Stimulated activated CD4-positive, alpha-beta T cell treated with anti-CD3 and anti-CD28 coated beads, Interleukin-2, amount 100 ng/mL, for 24 hours (primary cell): Measurements from ENCODE around the gene ZNF880.
A peak's percentile ranks its signal among the peaks of the same experiment; 100 is the strongest.
"Not testable (repeated sequence)": the region's sequence is repeated elsewhere in the genome, so short reads cannot be mapped to it uniquely, and the experiment has no call there.

Source experiments
- DNase-seq, 2 donors: peaks; one replicate each; pipeline ENCODE4 v3.0.0-alpha.2; 2020

Gene ZNF880

DNA sequence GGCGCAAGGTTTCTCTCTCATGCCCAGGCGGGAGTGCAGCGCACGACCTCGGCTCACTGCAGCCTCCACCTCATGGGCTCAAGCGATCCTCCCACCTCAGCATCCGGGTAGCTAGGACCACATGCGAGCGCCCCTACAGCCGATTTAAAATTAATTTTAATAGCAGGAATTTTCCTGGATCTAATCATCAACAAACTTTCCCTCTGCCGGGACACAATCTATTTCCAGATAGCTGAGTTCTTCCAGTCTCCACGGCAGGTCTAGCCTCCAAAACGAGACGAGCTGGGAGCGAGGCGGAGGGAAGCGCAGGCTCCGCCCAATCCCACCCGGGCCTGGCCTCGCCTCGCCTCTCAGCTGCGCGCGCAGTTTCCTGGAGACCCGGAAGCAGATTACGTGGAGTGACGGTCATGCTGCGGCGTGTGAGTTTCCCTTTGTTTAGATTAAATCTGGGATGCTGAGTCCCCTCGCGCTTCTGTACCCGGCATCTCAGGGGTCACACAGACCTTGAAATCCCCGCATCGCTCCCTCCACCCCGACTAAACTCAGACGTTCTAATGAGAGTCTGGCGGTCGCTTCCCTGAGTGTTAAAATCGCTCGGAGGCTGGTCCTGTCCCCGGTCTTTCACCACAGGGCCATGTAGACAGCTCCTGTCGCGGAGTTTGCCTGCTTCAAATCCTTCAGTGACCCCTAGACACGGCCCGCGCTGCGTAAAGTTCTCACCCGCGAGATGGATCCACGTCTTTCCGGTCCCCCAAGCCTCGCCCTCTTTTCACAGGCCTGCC, at the start of gene ZNF880:
Gene ZNF880 (plus strand): TSS at position 365 of the 782 bp plus-strand sequence. CDS start 43 bp downstream, at position 408.
- peak; percentile 93 to 95 for DNase-seq

DNA sequence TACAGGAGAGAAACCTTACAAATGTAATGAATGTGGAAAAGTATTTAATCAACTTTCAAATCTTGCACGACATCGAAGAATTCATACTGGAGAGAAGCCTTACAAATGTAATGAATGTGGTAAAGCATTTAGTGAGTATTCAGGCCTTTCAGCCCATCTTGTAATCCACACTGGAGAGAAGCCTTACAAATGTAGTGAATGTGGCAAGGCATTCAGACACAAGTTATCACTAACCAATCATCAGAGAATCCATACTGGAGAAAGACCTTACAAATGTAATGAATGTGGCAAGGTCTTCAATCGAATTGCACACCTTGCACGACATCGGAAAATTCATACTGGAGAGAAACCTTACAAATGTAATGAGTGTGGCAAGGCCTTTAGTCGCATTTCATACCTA, 47.3 kb upstream of the ZNF880 start:
- no peak for DNase-seq

DNA sequence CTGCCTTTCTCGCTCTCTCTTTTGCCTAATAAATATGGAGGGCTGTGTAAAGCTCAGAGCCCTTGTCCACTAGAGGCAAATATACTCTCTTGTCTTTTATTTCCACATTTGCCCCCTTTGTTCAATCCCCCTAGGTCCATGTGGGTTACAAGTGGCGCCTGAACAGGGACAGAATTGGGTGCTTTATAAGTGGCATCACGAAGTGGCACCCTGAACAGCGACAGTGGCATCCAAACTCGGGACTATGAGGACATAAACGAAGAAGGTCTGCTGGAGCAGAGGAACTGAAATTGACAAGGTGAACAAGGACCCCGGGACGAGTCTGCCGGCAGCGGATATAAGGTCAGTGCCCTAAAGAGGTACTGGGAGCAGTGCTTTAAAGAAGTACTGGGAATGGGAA, 38.0 kb upstream of the ZNF880 start:
- DNase-seq, result no peak

DNA sequence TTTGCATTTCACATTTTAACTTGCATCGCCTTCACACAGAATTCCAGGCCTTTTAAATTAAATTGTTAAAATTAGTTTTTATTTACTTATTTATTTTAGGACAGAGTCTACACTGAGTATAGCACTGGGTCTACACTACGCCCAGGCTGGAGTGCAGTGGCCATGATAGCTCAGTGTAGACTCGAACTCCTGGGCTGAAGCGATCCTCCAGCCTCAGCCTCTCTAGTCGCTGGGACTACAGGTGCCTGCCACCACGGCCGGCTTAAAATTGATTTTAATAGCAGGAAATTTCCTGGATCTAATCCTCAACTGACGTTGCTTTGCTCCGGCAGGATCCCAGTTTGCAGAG, 34.0 kb upstream of the ZNF880 start:
- DNase-seq, result no peak

DNA sequence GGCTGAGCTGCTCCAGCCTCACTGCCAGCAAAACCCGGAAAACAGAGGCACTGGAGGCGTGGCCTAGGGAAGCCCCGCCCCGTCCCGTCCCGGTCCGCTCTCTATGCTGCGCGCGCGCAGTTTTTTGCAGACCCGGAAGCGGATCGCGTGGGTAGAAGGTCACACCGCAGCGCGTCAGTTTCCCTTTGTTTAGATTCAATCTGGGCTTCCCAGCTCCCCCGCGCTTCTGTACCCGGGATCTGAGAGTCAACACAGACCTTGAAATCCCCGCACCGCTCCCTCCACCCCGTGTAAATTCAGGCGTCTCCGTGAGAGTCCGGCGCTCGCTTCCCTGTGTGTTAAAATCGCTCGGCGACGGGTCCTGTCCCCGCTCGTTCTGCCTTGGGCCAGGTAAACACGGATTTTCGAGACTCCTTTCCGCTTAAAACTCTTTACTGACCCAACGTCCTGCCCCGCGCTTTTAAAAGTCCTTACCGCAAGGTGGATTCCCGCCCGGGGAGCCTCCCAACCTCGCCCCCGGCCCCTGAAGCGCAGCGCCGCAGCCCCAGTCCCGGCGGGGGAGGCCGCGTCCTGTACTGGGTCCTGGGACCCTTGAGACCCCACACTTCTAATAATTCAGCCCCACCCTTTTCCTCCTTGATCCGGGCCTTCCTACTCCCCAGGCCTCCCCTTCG, 33.5 kb upstream of the ZNF880 start, which contains the start of gene ZNF610:
Gene ZNF610 (plus strand): TSS at position 127 of the 674 bp plus-strand sequence. CDS start 12,930 bp downstream, outside the sequence.
- peak; percentile 89 for DNase-seq

DNA sequence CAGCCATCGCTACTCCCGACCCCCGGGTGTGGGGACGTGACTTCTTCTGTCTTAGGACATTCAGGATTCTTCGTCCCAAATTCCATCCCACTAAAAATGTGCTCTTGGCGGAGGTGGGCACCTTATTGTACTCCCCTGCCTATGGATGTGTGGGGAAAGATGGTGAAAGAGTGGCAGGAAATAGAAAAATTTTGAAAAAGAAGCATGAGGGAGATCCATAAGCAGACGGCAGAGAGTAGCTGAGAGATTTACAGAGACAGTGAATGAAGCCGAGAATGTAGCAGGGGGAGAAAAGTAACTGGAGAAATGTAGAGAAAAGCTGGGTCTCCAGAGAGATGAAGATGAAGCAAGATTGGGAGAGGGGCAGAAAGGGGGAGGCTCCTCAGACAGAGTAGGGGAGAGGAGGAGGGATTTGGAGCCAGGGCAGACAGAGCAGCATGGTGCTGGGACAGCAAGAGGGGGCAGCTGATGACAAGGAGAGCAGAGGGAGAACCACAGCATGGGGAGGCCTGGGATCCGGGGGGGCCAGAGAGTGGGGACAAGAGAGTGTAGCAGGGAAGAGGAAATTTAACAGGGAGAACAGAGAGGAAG, 32.8 kb upstream of the ZNF880 start:
- DNase-seq, result no peak

DNA sequence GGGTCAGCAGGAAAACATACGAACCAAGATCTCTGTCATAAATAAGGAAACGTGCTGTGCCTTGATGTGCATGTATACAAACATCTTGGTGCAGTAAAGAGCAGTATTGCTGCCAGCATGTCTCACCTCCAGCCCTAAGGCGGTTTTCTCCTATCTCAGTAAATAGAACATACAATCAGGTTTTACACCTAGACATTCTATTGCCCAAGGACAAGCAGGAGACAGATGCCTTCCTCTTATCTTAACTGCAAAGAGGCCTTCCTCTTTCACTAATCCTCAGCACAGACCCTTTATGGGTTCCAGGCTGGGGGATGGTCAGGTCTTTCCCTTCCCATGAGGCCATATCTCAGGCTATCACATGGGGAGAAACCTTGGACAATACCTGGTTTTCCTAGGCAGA, 30.7 kb upstream of the ZNF880 start:
- not testable (repeated sequence) for DNase-seq

DNA sequence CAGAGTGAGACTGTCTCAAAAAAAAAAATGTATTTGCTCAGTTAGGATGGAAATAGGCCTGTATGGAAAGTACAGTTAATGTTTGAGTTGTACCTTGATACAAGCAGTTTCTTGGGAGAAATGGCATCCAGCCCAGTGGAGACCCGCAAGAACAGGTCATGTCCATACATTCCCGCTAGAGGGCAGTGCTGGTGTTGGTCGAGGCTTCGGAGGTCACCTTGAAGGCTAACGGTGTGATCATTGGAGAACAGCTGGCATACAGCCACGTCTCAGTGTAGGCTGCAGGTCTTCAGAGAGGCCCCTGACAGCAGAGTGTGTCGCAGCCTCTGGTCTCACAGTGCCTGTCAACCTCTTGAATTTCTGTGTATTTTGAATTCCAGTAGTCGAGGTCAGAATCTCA, 26.2 kb upstream of the ZNF880 start:
- DNase-seq, result peak; percentile 47

DNA sequence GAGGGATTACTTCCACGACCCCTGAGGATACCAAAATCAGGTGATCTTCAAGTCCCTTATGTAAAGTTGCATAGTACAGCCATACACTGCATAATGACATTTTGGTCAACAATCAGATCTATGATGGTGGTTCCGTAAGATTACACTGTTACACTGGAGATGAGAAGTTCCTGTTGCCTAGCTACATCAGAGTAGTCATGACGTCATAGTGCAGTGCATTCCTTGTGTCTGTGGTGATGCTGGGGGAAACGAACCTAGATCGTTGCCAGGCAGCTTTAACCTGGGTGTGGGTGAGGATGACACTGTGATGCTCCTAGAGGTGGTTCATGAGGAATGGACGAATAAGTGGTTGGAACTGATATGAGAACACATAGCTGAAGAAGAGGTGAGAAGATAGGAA, 24.6 kb upstream of the ZNF880 start:
- DNase-seq, result no peak

DNA sequence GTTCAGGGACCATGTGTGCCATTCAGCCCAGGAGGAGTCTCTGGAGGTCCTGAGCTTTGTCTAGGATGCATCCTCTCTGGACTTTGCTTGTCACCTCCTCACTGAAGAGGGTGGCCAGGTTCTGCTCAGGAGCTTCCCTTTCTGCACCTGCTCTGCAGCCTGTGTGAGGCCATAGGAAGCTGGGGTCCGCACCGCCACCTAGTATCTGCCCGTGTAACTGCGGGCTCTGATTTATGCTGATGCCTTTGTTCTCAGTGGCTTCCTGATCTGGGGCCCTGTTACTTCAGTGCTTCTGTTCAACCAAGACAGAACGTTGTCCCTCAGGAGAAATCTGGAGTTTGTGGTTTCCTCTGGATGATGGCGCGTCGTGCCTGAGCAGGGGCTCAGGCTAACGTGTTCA, 18.2 kb upstream of the ZNF880 start:
- DNase-seq, result no peak

DNA sequence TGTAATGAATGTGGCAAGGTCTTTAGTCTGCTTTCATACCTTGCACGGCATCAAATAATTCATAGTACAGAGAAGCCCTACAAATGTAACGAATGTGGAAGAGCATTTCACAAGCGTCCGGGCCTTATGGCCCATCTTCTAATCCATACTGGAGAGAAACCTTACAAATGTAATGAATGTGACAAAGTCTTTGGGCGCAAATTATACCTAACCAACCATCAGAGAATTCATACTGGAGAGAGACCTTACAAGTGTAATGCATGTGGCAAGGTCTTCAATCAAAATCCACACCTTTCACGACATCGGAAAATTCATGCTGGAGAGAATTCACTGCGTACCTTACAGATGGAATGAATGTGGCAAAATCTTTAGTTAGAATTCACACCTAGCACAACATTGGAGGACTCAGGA, 3.3 kb upstream of the ZNF880 start:
- DNase-seq, result no peak

DNA sequence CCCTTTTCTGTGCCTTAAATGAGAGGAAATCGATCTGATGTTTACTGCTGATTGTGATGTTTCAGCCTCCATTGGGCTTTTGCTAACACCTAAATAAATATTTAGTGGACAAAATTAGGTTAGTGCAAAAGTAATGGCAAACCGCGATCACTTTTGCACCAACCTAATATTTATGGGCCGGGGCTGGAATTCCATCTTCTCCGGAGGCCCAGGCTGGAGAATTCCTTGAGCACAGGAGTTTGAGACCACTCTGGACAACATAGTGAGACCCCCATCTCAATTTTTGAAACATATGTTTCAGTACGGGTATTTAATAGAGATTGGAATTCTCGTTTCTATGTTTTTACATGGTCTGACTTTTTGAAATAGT, 603 bp downstream of the ZNF880 start:
- no peak for DNase-seq

DNA sequence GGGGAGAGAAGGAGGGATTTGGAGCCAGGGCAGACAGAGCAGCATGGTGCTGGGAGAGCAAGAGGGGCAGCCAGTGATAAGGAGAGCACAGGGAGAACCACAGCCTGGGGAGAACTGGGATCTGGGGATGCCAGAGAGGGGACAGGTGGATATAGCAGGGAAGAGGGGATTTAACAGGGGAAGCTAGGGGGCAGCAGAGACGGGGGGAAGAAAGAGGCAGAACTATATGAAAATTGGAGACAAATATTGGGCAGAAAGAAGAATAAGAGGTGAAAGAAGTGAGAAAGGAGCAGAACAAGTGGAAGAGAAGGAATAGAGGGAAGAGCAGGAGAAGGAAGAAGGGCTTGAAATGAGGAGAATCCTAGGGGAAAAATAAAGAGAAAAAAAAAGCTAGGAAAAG, 21.4 kb downstream of the ZNF880 start:
- DNase-seq, result no peak

DNA sequence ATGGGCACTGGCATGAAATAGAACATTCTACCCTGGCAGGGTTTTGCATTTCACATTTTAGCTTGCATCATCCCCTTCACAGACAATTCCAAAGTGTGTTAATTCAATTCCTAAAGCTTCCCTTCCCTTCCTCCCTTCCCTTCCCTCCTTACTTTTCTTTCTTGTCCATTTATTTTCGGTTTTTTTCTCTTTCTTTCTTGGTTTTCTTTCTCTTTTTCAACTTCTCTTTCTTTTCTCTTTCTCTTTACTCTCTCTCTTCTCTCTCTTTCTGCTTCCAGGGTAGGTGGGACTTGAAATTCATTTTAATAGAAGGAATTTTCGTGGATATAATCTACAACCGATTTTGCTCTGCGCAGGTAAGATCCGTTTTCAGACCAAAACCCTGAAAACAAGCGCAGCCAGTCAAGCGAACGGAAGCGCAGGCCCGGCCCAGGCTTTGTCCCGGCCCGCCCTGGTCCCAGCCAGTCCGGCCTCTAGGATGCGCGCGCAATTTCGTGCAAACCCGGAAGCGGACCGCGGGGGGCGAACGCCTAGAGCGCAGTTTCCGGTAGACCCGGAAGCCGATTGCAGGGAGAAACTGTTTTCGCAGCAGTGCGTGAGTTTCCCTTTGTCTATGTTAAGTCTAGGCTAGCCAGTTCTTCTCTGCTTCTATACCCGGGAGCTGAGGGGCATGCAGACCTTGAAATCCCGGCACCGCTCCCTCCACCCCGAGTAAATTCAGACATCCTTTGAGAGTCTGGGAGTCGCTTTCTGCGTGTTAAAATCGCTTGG, 27.8 kb downstream of the ZNF880 start, which contains the start of gene ZNF528:
Gene ZNF528 (plus strand): TSS at position 540 of the 771 bp plus-strand sequence. CDS start 4,165 bp downstream, outside the sequence.
- peak; percentile 95 for DNase-seq

DNA sequence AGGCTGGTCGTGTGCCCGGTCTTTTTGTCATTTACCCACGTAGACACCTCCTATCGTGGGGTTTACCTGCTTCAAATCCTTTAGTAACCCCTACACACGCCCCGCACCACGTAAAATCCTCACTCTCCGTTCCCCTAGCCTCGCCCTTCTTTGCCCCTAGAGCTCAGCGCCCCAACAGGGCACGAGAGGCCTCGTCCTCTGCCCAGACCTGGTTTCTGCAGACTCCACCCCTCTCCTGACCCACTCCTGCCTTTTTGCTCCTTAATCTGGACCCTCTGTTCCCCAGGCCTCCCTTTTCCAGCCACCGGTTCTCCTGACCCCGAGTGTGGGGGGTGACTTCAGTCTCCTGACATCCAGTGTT, 28.3 kb downstream of the ZNF880 start:
- DNase-seq, result peak in 1 of 2 donors; percentile 16

DNA sequence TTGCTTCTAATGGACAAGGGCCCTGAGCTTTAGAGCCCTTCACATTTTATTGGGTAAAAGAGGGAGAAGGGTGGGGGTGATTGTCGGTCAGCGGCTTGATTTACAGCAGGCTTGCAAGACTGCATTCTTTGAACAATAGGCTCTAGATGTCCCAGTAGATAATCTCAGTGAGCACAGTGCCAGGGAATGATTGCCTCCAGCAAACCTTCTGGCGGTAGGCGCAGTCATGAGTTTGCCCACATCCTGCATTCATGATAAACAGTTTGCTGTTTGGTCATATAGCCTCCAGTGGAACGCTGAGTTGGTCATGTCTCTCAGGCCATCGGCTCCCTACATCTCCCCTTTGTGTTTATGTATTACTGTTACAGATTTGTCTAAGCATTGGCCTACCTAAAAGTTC, 40.6 kb downstream of the ZNF880 start:
- no peak for DNase-seq

DNA sequence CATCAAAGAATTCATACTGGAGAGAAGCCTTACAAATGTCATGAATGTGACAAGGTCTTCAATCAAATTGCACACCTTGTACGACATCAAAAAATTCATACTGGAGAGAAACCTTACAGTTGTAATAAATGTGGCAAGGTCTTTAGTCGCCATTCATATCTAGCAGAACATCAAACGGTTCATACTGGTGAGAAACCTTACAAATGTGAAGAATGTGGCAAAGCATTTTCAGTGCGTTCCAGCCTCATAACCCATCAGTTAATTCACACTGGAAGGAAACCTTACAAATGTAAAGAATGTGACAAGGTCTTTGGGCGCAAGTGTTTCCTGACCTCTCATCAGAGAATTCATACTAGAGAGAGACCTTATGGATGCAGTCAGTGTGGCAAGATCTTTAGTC, 46.0 kb downstream of the ZNF880 start:
- no peak for DNase-seq

DNA sequence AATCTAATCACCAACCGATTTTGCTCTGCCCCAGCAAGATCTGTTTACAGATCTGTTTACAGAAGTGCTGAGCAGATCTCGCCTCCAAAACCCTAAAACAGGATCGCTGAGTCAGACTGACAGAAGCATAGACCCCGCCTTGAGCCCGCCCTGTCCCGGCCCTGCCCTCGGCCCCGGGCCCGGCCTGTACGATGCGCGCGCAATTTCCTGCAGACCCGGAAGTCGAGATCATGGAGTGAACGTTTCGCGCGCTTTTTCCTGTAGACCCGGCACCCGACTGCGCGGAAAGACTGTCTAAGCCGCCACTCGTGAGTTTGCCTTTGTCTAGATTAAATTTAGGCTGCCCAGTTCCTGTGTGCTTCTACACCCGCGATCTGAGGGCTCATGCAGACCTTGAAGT, 59.2 kb downstream of the ZNF880 start, which contains the start of gene ZNF534:
Gene ZNF534 (plus strand): TSS at position 212 of the 400 bp plus-strand sequence. CDS start 2,327 bp downstream, outside the sequence.
- DNase-seq, result no peak
